Stimulated activated CD4-positive, alpha-beta T cell treated with anti-CD3 and anti-CD28 coated beads, TNF-alpha, amount 100 ng/mL, for 4 hours (primary cell): ENCODE measurements around the gene ITGA6.
"Not testable (repeated sequence)": the region's sequence is repeated elsewhere in the genome, so short reads cannot be mapped to it uniquely, and the experiment has no call there.

Experiments used
- DNase-seq, 3 experiments: peaks; one replicate each; pipeline ENCODE4 v3.0.0-alpha.2; 2020; ENCODE audit warnings: low read depth in 3 of 3

Gene ITGA6

DNA sequence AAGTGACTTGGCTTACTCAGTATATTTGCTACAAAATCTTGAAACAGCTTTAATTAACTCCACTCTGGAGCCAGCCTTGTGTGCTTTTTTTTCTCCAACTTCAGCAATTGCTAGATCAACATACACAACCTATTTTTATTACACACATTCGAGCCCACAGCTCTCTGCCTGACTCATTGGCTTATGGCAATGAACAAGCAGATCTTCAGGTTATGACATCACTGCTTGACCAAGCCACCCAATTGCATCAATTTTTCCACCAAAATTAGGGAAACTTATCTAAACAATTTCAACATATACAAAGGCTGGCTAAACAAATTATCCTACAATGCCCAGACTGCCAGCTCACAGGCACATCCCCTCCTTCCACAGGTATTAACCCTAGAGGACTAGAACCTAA, 88.9 kb downstream of the ITGA6 start:
- no peak for DNase-seq

DNA sequence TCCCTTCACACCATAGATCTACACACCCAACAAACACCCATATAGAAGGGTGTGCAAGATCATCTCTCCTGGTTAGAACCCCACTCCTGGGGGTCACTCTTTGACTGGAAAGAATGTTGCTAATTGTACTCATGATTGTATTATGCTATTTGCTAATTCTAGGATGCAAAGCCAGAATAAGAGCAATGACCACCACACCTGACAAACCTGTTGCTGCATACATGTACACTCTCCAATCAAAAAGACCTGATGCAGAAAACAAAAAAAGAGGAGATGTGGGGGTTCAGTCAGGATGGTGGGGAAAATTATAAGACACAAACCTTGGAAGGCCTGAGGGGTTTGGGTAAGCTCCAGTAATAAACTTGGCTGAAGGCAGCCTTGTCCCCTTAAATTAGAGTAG, 91.6 kb downstream of the ITGA6 start:
- no peak for DNase-seq

DNA sequence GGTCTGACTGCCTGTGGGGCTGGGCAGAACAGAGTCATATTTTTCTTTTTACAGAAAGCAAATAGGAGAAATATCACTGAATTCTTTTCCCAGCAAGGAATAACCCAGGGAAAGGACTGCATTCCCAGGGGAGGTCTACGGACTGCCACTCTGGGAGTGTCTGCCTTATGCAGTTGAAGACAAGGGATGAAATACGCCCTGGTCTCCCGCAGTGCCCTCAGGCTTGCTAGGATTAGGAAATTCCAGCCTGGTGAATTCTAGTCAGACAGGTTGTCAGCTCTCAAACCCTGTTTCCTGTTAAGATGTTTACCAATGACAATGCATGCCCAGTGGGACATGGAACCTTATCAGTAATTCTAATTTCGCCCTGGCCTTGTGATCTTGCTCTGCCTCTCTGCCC, 98.2 kb downstream of the ITGA6 start:
- no peak for DNase-seq

DNA sequence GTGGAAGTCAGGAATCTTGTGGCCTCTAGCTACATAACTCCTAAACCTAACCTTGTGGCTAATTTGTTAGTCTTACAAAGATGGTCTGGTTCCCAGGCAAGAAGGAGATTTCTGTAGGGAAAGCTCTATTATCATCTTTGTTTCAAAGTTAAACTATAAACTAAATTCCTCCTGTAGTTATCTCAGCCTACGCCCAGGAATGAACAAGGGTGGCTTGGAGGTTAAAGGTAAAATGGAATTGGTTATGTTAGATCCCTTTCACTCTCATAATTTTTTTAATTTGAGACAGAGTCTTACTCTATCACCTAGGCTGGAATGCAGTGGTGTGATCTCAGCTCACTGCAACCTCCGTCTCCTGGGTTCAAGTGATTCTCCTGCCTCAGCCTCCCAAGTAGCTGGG, 103.9 kb downstream of the ITGA6 start:
- DNase-seq = no peak

DNA sequence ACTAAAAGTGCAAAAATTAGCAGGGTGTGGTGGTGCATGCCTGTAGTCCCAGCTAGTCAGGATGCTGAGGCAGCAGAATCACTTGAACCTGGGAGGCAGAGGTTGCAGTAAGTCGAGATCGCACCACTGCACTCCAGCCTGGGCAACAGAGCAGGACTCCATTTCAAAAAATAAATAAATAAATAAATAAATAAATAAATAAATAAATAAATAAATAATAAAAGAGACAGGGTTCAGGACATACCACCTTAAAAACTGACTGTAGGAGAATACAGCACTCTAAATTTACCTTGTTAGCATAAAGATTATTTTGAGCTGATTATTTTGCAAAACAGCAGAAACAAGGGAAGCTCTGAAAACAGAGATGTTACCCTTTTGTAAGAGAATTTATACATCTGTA, 105.1 kb downstream of the ITGA6 start:
- DNase-seq = not testable (repeated sequence)

DNA sequence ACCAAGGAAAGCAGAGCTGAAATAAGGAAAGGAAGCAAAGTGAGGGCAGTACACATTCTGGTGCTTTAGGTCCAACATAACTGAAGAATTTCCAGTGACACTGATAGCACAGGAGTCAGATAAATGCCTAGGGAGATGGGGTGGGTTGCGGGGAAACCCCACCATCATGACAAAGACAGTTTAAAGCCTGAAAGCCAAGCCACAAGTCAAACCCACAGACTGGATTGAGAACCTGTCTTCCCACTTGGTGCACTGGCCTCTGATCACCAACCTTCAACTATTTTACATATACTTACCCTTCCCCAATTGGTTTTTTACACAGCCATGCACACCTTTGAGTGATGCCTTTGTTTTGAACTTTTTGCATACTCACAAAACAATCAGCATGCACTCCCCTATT, 106.3 kb downstream of the ITGA6 start:
- DNase-seq = no peak

DNA sequence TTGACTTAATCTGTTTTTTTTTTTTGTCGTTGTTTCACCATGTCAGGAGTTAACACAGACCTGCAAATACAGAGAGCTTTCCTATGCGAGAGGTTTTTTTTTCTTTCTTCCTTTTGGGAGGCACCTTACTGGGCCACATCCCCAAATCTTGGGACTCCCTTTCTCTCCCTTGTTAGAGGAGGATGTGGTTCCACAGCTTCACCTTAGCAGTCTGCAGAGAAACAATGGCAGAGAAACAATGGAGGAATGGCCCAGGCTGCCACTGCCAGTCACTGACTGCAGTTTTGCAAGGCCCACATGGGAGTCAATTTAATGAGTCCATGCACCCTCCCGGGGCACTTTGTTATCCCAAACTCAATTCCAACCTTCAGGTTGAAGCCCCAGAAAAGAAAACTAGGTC, 107.7 kb downstream of the ITGA6 start:
- no peak for DNase-seq

DNA sequence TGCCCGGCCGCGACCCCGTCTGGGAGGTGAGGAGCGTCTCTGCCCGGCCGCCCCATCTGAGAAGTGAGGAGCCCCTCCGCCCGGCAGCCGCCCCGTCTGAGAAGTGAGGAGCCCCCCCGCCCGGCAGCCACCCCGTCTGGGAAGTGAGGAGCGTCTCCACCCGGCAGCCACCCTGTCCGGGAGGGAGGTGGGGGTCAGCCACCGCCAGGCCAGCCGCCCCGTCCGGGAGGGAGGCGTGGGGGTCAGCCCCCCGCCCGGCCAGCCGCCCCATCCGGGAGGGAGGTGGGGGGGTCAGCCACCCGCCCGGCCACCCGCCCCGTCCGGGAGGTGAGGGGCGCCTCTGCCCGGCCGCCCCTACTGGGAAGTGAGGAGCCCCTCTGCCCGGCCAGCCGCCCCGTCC, 110.5 kb downstream of the ITGA6 start:
- not testable (repeated sequence) for DNase-seq

DNA sequence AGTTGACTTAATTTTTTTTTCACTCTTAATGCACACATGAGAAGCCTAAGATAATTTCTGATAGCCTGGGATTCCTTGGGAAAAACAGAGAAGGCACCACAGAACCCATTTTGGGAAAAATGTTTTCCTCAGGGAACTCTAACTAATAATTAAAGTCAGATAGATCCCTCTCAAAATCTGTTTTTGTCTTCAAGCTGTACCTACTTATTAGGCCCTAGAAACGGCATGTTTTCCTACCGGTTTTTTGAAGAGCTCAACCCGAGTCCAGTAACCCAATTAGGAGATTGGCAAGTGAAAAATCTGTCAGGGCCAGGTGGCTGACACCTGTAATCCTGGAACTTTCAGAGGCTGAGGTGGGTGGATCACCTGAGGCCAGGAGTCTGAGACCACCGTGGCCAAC, 112.4 kb downstream of the ITGA6 start:
- DNase-seq = no peak

DNA sequence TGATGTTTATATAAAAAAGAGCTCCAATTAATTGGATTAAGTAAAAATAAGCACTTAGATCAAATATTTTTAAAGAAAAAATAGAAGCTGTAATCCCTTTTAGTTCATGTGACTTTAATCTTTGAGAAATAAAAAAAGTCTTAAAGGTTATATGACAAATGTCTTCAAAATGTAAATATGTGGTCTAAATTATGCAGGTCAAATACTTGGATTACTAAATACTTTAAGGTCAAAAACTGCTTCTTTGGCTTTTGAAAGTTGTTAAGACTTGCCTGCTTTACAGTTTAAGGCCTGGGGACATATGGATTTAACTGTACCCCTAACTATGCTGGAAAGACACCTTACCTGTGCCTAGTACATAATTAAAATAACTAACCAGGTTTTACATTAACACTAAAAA, 113.0 kb downstream of the ITGA6 start:
- no peak for DNase-seq

DNA sequence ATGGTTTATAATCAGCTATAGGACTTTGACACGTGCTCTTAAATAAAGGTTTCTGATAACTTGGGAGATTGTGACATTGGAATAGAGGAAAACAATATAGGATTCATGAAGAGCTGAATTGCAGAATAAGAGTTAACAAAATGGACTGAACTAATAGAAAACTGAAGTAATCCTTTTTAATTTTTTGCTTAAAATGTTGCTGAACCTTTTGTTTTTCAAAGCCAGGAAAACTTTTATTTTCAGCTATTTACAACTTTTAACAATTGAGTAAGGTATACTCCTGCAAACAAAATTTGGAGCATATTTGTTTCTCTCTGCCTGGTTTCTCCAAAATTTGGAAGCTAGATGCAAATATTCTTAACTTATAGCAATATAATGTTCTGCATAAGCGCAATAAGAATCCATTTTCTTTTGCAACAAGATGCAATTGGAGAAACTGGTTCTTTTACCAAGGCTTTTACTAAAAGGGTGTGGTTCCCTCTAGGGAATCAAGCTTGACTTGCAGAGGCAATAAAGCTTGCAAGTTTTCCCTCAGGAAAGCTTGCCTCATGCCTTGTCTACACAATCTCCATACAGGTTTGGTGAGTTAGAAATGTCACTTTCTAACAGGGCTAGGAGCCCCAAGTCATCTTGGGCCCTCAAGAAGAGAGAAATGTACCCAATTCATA, 118.2 kb downstream of the ITGA6 start:
- no peak for DNase-seq

DNA sequence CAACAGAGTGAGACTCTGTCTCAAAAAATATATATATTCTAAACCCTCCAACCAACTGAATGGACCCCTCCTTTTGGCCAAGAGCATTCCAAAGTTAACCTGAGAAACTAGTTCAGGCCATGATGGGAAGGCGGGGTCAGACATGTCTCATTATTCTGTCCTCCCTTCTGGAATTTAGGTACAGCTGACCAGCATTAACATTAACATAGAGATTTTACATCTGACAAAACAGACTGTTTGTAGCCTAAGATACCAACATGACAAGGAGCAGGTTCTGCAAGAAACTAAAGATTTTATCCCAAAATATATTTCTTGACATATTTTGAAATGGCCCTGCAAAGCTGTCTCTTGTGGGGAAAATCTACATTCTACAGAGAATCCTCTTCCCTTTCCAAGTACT, 121.7 kb downstream of the ITGA6 start:
- DNase-seq = no peak

DNA sequence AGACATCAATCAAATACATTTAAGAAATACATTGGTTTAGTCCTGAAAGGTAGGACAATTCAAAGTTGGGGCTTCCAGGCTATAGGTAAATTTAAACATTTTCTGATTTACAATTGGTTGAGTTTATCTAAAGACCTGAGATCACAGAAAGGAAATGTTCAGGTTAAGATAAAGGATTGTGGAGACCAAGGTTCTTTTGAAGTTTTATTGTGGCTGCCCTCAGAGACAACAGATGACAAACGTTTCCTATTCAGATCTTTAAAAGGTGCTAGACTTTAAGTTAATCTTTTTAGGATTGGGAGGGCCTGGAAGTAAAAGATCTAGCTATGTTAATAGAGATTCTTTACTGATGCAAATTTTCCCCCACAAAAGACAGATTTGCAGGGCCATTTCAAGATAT, 122.4 kb downstream of the ITGA6 start:
- not testable (repeated sequence) for DNase-seq

DNA sequence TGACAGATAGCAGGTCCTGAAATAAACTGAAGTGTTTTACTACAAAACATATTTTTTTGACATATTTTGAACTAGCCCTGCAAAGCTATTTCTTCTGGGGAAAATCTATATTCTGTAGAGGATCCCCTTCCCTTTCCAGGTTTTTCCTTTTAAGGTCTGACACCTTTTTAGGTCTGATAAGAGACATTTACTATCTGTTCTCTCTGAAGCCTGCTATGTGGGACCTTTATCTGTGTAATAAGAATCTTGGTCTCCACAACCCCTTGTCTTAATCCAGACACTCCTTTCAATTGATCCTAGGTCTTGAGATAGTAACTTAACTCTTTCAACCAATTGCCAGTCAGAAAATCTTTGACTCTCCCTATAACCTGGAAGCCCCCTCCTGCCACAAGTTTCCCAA, 123.0 kb downstream of the ITGA6 start:
- no peak for DNase-seq

DNA sequence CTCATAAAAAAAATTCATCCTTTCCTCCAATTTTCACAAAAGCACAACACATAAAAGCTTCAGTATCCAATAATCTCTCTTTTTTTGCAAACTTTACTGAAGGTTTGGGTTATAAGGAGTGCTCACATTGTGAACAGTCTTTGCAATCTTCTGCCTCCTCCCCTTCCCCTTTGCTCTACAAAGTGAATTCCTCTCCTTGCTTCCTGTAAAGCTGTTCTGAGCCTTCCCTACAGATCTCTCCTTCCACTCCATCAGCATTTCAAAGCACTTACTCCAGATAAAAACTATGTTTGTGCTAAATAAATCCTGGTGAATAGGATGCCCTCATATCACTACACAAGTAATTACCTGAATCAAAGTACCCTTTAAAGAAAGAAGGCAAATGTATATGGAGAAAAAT, 123.9 kb downstream of the ITGA6 start:
- DNase-seq = no peak

DNA sequence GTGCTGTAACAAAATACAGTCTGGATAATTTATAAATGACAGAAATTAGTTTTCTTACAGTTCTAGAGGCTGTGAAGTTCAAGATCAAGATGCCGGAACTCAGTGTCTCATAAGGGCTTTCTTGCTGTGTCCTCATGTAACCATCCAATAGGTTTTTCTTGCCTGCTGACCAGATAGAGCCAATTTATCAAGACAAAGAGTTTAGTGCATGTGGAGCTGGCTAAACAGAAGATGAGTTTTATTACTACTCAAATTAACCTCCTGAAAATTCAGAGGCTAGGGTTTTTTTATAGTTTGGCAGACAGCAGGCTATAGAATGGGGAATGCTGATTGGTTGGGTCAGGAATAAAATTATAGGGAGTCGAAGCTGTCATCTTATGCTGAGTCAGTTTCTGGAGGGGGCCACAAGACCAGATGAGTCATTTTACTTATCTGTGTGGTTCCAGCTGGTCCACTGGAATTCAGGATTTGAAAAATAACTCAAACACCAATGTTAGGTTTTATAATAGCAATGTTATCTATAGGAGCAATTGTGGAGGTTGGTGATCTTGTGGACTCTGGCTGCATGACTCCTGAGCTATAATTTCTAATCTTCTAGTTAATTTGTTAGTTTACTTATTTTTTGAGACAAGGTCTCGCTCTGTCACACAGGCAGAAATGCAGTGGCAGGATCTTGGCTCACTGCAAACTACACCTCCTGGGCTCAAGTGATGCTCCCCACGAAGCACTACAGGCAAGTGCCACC, 125.3 kb downstream of the ITGA6 start:
- DNase-seq = no peak

DNA sequence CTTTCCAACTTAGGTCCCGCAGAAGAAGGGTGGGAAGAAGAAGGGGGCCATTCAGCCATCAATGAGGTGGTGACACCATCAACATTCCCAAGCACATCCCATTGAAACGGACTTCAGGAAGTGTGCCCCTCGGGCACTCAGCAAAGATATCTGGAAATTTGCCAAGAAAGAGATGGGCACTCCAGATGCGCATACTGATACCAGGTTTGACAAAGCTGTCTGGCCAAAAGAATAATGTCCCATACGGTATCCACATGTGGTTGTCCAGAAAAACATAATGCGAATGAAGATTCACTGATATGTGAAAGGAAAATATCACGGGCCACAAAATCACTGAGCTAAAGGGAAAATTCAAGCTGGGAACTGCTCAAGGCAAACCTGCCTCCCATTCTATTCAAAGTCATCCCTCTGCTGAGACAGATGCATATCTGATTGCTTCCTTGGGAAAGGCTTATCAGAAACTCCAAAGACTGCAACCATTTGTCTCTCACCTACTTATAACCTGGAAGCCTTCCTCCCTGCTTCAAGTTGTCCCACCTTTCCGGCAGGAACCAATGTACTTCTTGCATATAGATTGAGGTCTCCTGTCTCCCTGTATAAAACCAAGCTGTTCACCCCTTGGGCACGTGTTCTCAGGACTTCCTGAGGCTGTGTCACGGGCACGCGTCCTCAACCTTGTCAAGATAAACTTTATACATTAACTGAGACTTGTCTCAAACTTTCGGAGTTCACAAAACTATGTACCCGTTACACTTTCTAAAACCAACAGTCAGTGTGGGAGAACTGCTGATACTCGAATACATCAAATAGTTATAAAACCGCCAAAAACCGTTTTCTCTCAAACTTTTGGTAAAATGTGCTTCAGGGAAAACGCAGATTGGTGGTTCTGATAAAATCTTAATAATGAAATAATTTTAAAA, 127.2 kb downstream of the ITGA6 start:
- no peak for DNase-seq

DNA sequence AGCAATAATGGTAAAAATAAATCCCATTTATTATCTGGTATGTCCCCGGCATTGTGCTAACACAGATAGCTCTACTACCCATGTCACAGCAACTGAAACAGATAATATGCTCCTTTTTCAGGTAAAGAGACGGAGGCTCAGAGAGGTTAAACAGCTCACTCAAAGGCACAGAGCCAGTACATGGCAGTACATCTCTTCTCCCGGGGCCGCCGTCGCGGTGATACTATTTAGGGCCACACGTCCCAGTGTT, 127.8 kb downstream of the ITGA6 start:
- no peak for DNase-seq
